Measurements from ENCODE around the gene CYTH3.

DNA sequence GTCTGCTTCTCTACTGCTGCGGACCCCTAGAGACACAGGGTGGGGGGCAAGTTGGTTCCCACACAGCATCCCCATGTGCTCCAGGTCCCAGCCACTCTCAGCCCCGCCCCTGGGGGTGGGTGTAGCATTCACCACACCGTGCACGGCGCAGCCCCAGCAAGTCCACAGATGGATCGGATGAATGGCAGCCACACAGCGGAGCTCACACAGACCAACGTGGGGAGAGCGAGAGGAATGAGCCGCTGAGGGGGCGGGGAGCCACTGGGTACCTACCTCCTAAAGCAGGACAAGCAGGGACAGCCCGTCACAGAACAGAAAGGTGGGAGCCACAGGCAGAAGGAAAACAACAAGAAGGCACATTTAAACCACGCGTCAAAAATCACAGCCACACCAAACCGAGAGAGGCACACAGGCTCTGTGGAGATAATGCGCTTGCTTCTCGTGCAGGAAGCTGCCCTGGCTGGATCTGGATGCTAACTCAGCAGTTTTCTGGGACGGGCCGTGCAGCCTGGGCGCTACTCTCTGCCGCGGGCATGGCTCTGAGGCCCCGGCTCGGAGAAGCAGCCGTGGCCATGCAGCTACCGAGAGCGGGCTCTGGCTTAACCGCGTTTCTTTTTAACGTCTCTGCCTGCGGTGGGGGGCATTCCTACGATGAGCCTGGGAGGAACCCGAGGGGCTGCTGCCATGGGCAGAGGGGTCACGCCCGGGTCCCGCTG is 102.5 kb downstream of the CYTH3 start:
- no peak for TF ChIP-seq CTCF (IDR thresholded peaks at IDR 0.05)
- TF ChIP-seq ZFX (IDR thresholded peaks at IDR 0.05; ENCODE audit: borderline replicate concordance): no peak

Data from 22Rv1 (cell line).